ENCODE measurements around the gene SLC2A8.

DNA sequence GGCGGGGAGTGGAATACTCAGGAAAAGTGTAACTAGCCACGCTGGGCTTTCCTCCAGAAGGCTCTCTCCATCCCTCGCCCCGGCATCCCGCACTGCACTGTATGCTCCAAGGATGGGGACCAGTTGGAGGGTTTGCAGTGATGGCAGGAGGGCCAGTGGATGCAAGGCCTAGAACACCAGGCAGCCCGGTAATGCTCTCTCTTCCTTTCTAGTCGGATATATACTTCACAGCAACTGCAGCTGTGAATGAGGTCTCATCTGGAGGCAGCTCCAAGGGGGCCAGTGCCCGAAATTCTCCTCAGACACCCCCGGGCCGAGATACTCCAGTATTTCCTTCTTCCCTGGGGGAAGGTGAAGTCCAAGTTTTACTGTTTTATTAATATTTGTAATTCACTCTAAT is 10.0 kb upstream of the SLC2A8 start:
- no peak for TF ChIP-seq CTCF (conservative IDR thresholded peaks at IDR 0.05; ENCODE audit: low read depth, low read length)
- no peak for TF ChIP-seq EZH2 (IDR thresholded peaks at IDR 0.05; ENCODE audit: low read length, unreplicated experiment)

Data from PC-3 (cell line).